NCI-H1092 (cell line): Measurements from ENCODE around the gene ATE1.

ENCODE experiments used
- DNase-seq: peaks from one replicate; lab custom pipeline; 2025; lab: John Stamatoyannopoulos, UW

The ATE1 gene

DNA sequence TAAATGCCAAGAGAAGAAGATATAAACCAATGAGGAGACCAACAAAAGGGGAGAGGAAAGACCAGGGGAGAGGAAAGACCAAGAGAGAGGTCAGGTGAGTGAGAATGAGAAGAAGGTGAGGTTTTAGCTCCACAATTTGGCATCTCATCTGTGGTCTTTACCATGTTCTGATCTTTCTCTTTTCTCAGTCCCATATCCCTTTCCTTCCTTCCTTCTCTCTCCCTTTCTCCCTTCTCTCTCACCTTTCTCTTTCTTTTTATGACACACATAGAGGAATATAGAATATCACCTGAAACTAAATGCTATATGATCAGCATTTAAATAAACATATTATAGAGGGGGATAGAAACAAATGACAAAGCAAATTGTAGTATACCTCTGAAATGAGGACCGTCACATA, 57.4 kb downstream of the ATE1 start:
- no peak for DNase-seq

DNA sequence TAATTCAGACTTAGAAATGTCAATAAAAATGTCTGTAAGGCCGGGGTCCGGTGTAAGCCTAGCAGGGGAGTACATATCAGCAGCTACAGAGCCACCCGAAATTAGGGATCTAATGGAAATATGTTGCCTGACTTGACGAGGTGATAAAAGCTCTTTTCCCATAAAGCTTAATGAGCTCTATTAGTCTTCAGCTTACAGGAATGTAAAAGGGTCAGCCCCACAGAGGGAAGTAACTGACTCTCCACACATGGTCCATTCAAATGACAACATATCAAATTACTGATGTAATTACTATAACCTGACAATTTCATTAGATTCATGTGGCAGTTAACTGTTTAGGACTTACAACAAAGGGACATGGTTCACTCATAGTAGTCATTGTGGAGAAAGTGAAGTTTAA, 62.3 kb downstream of the ATE1 start:
- no peak for DNase-seq

DNA sequence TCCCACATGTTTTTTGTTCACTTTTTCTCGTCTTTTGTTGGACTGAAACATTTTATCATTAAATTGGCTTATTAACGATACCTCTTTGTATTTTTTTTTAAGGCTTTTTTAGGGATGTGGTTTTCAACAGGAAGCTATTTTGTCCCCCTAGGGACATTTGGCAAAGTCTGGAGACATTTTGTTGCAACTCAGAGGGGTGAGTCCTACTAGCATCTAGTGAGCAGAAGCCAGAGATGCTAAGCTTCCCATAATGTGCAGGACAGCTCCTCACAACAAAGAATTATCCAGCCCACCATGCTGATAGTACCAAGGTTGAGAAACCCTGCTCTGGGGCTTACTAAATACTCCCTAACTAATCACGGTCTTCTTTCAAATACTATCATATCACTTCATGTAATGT, 63.2 kb downstream of the ATE1 start:
- no peak for DNase-seq

DNA sequence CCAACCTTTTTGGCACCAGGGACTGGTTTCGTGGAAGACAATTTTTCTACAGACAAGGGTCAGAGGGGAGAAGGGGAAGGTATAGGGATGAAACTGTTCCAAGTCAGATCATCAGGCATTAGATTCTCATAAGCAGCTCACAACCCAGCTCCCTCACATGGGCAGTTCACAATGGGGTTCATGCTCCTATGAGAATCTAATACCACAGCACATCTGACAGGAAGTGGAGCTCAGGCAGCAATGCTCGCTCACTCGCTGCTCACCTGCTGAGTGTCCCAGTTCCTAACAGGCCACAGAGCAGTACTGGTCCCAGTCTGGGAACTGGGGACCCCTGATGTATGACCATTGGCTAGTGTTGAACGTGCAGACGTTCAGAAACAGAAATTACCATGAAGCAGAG, 63.7 kb downstream of the ATE1 start:
- DNase-seq = no peak

DNA sequence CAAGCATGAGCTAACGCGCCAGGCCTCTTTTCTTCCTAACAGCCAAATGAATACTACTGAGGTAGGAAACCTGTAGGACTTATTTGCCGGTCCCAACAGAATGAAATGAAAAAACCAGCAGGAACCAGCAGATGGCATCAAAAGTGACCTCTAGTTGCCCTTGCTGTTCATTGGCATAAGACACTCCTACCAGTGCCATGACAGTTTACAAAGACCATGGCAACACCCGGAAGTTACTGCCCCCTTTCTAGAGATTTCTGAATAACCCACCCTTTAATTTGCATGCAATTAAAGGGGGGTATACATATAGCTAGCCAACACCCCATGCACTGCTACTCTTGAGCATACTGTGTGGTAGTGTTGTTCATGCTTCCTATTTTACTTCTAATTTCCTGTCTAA, 65.2 kb downstream of the ATE1 start:
- no peak for DNase-seq

DNA sequence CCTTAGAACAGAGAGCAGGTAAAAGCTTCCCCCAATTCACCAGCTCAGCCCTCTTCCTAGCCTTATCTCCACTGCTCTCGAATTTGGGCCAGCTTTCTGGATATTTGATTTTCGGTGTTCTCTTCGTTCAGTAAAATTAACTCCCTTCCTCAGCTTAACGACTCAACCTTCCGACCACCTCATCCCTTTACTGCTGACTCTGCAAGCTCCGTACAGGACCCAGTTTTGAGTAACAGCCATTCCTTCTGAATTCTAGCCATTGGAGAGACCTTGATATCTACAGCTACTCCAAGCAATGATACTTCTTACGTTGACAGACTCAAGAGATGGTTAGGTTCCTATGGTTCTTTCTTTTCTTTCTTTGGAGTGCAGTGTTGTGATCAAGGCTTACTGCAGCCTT, 65.8 kb downstream of the ATE1 start:
- DNase-seq = no peak

DNA sequence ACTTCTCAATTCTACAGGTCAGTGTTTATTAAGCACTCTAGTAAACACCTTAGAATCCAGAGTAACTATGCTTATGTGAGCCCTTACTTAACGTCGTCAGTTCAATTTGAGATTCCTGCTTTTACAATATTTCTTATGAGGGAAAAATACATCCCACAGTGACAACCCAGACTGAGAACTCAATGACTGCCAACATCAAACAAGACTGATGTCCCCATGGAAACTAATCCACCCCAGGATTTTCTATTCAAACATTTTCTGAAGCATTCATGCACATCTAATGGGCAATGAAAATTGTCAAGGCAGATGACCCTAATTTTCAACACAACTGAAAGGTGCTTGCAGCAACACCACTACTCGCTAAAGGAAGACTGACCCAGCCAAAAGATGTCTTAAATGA, 67.0 kb downstream of the ATE1 start:
- DNase-seq = peak; percentile 23

DNA sequence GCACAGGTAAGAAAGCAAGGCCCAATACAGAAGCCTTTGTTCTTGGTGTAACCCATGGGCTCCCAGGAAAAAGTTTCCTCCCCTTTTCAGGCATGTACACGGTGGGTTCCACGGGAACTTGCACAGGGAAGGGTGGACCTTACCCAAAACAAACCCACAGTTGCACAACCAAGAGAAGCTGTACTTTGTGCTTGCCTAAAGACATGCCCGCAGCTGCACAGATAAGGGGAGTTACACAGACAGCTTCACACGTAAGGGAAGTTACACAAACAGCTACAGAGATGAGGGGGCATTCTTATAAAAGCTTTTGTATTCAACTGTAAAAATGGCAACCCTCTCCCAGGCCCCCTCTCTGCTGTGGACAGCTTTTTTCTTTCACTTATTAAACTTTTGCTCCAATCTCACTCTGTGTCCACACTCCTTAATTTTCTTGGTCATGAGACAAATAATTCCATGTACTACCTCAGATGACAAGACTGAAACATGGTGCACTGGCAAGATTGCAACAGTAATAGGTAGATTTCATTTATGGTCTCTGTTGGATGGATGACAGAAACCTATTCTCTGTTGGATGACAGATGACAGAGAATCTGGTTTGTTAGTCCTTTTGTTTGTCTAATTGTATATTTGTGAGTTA, 72.9 kb downstream of the ATE1 start:
- DNase-seq = no peak

DNA sequence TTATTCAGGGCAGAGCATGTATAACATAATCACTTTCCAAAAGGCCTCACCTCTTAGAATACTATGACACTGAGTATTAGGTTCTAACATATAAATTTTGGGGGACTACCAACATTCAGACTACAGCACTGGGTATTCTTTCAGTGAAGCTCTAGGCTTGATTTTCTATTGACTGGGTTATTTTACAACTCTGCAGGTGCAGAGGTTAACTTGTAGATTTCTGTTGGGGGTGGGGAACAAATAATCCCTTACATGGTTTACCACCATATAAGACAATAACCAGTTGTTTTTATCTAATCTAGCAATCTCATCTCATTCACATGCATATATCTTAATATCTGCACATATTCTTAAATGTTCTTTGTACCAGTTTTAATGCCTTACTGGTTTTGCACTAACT, 73.9 kb downstream of the ATE1 start:
- DNase-seq = no peak

DNA sequence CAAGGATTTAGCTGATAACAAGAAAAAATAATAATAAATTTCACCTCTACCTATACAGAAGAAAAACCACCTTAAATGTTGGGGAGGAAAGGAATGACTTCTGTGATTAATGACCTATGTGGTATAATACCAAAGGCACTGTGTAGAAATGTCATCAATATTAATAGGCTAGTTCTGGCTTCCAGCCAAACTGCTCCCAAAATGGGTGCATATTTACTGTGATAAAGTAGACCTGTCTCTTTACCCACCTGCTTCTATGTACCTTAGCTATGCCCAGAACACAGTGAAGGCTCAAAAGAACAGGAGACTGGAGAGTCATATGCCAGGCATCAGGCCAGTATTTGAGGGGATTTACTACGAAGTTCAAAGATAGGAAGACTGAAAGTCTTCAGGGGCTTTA, 76.0 kb downstream of the ATE1 start:
- DNase-seq = no peak

DNA sequence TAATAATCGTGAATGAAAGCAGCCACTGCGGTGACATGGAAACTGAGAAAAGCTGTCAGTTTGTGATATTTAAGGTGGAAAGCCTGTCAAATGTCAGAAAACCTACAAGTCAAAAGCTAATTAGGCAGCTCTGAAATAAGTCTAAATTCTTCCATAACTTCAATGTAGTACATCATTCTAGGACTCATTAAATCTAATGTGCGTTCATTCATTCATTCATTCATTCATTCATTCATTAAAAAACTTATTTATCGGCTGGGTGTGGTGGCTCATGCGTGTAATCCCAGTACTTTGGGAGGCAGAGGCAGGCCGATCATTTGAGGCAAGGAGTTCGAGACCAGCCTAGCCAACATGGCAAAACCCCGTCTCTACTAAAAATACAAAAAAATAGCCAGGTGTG, 79.7 kb downstream of the ATE1 start:
- no peak for DNase-seq

DNA sequence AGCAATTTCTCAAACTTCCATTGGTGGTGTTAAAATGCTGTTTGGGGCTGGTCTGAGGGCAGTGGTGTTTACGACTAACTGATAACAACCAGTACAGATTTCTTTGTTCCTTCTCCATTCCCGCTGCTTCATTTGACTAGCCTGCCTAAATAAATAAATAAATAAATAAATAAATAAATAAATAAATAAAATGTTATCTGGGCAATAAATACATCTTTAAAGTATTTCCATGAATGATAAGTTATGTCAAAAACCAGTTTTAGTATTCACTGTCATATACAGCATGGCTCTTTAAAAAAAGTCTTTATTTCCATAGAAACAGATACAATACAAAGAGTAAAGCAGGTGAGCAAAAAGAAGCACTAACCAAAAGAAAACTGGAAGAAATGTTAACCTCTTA, 81.3 kb downstream of the ATE1 start:
- DNase-seq = no peak

DNA sequence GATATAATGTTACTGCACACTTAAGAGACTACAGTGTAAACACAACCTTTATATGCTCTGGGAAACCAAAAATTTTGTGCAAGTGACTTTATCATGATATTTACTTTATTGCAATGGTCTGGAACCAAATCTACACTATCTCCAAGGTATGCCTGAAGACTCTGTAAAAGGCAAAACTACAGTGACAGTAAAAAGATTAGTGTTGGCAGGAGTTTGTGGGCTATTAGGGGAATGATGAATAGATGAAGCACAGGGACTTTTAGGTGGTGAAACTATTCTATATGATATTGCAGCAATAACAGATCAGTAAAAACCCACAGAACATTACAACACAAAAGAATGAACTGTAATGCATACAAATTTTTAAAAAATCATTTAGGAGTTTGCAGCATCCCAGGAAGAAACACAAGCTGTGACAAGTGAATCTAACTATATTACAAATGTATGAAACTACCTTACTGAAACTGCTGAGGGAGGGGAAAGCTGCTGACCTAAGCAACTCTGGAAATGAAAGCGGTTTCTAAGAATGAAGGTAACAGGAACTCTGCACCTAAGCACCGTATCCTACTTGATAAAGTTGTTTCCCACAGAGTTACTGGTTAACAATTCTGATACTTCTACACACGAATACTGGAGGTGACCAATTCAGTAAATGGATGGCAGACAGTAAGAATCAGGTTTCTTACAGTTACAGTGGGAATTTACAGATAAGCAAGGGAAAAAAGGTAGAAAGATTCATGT, 82.6 kb downstream of the ATE1 start:
- no peak for DNase-seq

DNA sequence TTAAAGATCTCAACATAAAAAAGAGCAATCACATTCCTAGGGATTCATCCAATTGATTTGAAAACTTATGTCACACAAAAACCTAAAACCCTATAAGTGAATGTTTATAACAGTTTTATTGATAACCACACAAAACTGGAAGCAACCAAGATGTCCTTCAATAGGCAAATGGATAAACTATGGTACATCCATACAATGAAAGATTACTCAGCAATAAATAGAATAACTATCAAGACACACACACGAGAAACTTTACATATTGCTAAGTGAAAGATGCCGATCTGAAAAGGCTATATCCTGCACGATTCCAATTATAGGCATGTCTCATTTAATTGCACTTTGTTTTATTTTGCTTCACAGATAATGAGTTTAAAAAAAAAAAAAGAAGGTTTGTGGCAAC, 83.3 kb downstream of the ATE1 start:
- no peak for DNase-seq

DNA sequence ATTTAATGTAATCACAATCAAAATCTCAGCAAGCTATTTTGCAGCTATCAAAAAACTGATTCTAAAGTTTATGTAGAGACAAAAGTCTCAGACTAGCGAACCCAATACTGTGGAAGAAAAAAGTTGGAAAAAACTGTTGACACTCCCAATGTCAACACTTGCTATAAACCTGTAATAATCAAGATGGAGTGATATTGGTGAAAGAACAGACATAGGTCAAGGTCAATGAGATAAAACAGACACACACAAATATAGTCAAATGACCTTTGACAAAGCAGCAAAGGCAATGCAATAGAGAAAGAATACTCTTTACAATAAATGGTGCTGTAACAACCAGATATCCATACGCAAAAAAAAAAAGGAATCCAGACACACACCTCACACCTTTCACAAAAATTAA, 84.5 kb downstream of the ATE1 start:
- DNase-seq = no peak

DNA sequence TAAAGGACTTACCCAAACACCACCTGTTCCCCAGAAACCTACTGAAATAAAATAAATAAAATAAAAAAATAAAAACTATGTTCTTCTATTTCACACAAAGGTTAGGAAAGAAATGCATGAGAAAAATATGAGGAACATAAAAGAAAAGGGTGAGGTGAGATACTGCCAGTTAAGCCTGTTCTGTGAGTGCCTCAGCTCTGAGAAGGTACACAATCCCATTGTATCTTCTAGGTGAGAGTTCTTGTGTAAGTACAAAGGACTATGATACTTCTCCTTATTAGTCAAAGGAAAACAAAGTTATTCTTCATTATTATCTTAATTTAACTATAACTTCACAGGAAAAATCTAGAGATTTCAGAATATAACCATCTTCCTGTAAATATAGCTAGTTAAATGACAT, 86.0 kb downstream of the ATE1 start:
- DNase-seq = no peak

DNA sequence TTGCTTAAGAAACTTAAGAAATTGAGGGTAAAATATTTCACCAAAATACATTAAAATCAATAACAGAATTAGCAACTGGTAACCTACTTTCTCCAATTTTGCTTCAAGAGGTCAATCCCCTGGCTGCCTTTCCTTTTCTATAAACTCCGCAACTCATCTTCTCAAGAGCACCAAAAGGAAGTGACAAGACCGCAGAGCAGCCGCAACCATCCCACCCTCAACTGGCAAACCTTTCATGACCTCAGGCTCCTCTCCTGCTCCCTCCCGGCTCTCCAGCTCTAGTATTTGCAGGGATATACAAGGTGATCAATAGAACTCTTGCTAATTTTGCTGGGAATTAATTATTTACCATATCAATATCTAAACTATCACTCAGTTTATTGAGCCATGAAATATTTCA, 88.9 kb downstream of the ATE1 start:
- no peak for DNase-seq

DNA sequence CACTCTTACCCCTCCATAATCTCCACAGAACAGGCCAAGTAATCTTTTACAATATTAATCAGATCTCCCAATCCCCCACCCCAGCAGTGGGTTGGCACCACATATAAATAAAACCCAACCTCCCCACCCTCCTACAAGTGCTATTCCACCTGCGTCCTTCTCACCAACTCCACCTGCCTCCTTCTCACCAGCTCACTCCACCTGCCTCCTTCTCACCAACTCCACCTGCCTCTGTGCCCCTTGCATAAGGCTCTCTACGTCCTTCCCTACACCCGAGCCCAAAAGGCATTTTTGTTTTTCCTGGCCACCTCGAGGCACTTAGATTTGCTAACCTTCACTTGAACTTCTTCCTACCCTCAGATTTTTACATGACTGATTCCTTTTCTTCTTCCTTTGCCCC, 89.7 kb downstream of the ATE1 start:
- DNase-seq = no peak

DNA sequence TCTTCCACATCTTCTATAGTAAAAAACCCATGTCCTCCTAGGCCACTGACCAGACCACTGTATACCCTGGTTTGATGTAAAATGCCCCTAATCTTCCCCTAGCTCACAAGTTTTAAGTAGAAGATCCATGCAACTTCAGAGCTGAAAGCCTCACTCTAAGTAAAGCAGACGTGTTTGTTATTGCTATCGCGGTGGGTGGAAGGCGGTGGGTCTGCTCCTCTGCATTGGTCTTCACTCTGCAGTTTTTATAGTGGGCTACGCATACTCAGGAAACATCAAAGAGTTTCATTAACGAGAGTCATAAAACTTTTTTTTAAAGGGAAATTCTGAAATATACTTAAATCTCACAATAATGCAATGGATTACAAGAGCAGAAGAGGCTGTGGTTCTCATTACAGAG, 91.7 kb downstream of the ATE1 start:
- no peak for DNase-seq

DNA sequence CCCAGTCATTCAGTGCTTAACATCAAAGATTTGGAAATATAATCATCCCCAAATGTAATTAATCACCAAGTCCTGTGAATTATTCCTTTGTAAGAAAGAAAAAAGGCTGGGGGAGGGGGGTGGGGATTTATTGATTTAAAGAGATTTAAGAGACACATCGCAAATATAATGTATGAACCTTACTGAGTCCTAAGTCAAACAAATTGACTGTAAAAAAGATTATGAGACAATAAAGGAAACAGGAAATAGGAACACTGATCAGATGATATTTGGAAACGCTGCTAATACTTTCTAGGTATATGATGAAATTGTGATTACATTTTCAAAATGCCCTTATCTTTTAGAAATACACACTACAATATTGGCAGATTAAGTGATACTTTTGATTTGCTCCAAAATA, 92.5 kb downstream of the ATE1 start:
- DNase-seq = no peak

DNA sequence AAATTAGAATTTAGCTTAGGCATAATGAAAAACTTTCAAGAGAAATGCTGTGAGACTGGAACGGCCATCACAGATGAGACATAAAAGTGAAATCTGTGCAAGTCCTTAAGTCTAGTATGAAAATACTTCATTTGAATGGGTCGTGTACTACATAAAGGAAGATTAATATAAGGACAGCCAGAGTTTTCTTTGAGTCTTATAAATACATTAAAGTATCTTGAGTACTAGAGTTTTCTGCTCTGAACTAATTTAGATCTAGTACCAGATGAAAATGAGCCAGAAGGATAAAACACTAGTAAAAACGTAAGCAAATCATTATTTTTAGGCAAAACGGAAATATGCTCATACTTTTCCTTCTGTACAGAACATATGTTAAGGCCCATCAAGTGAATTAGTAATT, 93.1 kb downstream of the ATE1 start:
- no peak for DNase-seq

DNA sequence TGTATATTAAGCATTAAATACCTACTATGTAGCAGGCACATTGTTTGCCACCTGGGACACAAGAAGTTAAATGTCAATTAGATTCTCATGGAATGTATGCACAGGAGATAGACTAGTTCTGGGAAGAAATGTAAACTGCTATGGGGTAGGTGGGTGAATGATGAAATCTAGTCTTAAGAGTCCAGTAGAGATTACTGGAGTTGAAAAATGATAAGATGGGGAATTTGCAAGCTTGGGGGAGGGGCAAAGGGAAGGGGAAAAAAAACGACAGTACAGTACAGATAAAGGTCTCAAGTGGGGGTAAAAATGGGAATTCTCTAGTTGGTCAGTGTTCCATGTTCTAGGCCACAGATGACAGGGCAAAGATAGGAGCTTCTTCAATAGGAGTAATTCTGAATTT, 94.4 kb downstream of the ATE1 start:
- DNase-seq = no peak

DNA sequence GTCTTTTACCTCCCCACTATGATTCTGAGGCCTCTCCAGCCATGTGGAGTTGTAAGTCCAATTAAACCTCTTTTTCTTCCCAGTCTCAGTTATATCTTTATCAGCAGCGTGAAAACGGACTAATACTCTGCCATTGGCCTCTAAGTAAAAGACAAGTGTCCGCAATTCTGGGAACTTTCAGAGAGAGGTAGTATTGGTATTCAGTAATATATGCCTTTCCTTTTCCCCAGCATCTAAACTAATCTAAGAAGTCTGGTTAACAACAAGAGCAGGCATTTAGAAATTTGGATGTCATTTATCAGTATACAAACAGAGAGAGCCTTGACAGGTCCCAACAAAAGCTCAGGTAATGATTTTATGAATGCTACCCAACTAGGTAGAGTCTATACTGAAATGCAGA, 95.2 kb downstream of the ATE1 start:
- DNase-seq = no peak

DNA sequence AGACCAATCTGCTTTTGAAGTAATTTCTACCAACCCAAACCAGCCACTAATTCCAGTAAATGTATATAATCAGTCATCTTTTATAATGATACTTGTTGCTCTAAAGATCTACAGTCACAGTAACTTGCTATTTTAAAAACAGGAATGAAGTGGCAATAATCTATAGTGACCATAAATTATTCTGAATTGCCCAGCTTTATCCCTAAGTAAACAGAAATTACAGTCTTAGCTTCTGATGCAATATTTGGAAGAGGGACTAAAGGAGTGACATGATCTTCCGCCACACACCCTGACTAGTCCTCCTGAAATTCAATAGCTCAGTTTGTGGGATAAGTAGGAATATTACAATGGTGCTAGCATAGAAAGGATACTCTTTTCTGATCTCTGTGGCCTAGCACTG, 96.1 kb downstream of the ATE1 start:
- DNase-seq = no peak
